OCI-M1 (cell line): ENCODE data around the gene HCFC1.

Source experiments
- DNase-seq: peaks from one replicate; lab custom pipeline; 2025; lab: John Stamatoyannopoulos, UW

The HCFC1 gene

DNA sequence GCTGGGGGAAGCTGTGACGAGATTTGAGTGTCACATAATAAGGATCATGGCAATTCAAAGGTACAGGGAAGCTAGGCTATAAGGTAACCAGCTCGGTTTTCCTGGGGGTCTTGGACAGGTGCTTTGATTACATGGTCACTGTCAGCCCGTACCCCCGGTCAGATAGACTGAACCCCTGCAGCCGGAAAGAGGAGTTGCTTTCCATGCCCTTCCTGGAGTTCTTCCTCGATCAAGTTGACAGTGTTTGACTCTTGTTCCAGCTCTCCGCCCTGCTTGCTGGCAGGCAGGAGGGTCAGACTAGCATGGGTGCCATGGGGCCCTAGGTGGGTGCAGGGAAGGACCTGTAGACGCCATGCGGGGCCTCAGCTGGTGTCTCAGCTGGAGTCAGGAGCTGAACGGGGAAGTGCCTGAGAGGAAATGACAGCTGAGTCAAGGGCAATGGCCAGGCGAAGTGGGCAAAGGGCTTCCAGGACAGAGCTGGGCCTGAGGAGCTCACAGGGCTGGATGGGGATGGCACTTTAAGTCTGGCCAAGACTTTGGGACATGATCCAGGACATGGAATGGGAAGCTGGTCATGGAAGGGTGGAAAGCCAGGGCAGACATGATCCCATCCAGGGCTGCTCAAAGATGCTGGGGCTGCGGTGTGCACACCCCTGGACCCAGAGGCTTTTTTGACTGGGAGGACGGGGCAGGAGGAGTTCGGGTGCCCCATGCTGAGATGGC is 2.5 kb upstream of the HCFC1 start:
- no peak for DNase-seq

DNA sequence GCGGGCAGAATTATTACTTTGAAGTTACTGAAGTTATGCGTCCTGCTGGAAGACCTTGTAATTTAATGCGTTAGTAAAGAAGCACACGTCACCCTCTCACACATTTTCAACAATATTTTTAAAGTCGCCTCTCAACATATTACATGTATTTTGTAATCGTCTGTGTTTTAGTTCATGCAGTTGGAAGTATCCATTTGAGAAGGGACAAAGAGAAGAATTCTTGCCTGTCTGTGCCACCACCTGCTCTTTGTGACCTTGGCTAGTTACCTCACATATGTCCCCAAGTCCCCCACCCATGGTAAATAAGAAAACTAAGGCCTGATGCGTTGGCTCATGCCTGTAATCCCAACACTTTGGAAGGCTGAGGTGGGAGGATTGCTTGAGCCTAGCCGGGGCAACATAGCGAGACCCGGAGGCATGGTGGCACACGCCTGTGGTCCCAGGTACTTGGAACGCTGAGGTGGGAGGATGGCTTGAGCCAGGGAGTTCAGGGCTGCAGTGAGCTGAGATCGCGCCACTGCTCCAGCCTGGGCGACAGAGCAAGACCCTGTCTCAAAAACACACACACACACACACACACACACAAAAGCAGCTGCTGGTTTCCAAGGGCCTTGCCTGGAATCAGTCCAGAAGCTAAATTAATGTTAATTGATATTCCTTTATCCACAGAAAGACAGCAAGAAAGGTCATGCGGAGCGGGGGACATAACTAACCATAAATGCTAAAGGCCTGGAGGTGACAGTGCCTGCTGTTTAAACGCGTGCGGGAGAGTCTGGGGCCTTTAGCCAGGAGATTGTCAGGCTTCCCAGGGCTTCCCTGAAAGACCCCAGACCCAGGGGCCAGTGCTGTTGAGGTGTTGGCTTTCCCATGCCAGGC is 1.7 kb upstream of the HCFC1 start:
- peak; percentile 34 for DNase-seq

DNA sequence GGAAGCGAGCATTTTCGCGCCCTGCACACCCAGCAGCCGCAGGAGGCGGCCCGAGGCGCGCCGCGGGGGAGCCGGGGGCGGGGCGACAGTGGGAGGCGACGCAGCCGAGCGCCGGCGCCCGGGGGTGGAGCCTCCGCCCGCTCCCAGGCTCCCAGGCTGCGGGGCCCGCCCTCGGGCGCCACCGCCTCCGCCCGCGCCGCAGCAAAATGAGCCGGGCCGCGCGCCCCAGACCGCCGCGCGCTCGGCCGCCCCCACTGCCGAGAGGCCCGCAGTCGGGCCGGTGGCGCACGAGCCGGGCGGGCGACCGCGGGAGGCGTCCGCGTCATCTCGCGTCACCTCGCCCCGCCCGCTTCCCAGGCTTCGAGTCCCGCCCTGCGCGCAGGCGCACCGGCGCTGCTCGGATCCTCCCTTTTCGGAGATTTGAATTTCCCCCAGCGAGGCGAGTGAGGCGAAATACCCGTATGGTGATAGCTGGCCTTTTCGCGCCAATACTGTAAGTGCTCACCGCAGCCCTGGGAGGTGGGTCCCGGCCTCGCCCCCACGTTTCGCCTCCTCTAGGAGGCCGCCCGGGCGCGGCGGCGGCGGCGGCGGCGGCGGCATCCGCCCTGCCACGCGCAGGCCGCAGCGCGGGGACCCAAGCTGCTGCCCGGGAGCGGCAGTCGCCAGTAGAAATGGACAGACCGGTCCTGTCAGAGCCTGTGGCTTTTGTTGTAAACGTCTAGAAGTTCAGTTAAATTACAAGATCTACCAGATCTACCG is 929 bp upstream of the HCFC1 start, which contains the start of gene TMEM187:
TMEM187 (plus strand) TSS at position 387 of the 759 bp plus-strand sequence. CDS start 9,309 bp downstream, outside the sequence.
- peak; percentile 95 for DNase-seq

DNA sequence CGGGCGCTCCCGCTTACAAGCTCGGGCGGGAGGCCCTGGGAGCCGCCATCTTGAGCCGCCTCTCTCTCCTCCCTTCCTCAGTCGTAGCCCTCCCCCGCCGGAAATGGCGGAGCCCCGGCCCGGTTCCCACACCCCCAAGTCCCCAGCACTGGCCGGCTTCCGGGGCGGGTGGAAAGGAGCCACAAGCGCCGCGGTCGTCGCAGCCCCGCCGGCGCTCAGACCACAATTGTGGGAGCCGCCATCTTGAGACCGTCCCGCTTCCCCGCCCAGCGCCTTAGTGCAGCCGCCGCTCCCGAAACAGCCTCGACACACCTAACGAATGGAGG is 531 bp downstream of the HCFC1 start:
- peak; percentile 89 for DNase-seq

DNA sequence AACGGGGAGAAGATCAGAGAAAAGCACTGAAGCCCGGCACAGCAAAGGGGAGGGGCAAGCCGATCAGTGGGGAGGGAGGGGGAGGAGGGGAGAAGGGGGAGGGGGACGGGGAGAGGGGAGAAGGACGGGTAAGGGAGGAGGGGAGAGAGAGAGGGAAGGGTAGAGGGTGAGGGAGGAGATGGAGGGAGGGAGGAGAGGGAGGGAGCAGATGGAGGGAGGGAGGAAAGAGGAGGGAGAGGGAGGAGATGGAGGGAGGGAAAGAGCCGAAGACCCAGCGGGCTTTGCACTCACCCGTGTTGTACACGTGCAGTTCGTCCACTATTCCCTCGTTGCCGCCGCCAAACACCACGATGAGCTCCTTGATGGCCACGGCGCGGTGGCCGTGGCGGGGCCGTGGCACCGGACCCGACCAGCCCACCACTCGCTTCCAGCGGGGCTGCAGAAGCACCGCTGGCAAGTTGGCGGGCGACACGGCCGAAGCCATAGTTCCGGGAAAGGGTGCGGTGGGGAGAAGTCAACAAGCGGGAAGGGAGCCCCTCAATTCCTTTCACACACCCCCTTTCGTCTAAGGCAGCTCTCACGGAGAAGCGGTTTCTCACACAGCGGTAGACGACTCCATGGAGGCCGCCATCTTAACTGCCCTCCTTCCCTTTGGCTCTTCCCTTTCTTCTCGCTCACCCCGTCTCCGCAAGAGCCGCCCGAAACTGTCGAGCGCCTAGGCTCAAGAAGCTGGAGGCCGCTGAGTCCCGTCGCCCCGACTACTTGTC is 1.1 kb downstream of the HCFC1 start:
- DNase-seq: peak; percentile 79

DNA sequence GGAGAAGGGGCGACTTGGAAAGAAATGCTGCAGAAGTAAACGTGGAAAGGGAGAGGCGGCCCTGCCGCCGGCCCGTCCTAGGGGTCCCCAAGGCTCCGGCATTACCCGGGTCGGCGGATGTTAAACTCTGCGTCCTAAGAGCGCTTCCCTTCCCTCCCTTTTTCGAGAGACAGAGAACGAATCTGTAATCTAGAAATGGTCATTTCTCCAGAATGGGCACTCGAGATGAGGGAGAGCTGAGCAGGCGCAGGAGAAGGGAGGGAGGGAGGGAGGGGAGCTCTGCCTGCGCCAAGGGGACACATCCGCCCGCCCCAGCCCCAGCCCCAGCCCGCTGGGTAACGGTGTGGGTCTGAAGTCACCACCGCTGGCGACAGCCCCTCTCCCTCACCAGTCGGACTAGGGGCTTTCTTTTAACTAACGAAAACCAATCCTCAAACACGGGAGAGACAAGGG is 1.7 kb downstream of the HCFC1 start:
- peak; percentile 71 for DNase-seq

DNA sequence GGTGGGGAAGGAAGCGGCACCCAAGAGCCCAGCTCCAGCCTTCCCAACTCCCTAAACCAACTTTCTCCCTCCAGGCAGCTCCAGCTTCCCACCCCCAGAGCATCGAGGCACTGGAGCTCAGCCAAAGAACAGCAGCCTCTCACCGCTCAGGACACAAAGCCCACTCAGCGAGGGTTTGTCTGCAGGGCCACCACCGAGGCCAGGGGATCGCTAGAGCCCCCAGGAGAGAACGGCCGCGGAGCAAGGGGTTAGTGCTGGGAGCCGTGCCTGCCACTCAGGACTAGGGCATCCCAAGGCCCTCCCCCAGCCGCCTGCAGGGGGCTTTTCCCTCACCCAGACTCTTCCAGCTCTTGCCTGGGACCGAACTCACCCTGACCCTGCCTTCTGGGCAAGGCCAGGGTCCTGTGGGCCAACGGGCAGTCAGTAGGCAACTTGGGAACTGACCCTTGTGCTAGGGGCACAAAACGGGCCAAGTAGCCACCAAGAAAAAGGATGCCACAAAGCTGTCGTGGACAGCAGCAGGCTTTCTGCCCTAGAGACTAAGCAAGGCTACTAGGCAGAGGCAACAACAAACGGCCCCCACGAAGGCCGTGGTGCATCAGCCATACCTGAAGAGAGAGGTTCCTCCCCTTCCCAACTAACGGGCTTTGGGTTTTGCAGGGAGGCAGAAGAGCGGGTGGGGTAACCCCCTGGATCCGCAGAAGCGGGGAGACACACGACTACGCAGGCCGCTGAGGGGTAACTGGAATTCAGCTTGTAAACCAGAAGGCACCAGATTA is 2.3 kb downstream of the HCFC1 start:
- no peak for DNase-seq

DNA sequence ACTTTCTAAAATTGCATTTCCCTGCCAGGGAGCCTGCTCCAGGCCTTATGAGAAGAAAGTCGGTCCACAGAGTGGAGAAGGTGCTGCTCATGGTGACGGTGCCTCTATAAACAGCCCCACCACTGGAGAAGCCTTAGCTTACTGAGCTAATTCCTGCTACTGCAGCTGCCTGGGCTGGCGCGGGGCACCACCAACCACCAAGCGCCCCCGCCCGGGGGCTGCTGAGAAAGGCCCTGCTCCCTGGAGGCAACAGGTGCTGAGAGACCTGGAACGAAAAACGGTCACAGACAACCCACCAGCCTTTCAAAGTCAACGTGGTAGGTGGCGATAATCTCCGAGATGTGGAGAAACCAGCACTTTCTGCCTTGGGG is 2.9 kb downstream of the HCFC1 start:
- no peak for DNase-seq

DNA sequence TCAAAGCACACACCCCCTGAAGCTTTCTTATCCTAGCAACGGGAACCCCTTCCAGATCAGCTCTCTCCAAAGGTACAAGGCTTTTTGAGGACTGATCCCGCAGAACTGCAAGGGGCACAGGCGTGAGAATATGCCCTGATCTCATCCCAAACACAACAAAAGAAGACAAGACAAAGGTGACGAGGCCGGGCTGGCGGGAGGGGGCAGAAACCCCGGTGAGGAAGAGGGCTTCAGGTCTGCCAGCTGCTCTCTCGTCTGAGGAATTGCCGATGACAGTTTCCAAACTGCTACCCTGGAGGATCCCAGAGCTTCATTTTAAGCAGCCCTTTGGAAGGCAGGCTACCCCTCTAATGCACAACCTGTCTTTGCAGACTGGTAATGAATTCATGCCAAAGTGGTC is 3.4 kb downstream of the HCFC1 start:
- DNase-seq: no peak

DNA sequence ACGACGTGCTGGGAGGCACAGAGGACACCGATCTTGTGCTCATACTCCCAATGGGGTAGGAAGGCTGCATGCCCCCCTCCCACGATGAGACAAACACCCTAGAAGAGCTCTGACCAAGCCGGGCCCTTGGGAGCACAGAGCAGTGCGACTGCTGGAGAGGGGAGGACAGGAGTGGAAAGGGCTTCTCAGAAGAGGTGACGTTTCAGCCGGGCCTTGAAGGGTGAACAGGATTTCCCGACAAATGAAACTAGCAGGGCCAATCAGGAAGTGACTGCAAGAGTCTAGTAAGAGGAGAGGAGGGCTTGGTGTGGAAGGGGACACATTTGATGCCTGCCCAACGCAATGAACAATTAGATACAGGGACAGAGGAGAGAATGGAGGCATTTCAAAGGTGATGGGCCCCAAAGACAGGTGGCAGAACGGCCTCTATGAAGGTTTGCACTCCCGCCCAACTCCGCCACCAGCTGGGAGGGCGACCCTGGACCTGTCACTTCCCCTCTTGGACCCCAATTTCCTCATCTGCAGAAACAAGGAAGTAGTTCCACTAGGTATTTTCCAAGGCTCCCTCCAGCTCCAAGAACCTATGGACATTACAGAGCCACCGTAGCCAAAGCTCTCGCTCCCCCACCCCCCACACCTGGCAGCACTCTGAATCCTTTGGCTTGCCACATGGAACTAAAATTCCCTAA is 3.9 kb downstream of the HCFC1 start:
- DNase-seq: no peak

DNA sequence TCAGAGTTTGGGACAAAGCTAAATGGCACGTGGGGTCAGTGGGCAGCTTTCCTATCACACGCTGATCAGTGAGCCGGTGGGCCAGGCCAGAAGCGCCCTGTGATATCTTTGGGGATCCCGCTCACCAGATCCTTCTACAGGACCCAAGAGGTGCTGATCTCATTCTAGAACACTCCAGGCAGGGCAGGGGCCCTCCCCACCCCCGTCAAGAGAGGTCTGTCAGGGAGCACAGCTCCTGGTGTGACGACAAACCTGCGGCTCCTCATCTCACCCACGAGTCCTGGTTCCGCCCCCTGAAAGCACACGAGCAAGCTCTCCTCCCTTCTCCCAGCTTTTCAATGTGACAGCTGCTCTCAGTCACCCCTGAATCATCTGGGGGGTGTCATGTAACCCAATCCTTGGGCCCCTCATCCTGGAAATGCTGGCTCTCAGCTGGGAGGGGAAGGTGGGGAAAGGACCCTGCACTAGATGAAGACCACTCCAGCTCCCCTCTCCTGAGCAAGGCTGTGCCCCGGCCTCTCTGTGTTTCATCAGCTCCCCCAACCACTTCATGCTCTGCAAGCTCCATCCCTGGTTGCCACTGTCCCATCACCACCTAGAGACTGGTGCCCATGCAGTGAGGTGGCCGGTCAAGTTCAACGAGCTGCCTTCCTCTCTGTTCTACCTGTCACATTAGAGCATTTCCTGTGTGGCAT is 4.6 kb downstream of the HCFC1 start:
- no peak for DNase-seq

DNA sequence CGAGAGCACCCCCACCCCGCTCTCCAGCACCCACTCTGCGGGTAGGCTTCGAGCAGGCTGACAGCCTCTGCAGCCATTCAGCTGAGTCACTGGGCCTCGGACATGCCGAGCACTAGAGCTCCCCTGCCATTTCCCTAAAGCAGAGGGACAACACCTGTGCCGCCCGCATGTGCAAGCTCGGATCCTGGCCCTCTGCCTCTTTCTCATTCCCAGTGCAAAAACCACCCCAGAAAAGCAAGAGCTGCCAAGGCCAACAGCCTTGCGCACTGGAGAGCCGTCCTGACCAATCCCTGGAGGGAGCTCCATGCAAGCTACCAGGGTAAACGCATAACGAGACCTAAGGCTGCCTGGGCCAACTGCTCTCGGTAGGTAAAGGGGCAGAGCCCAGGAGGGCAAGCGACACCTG is 5.3 kb downstream of the HCFC1 start:
- no peak for DNase-seq

DNA sequence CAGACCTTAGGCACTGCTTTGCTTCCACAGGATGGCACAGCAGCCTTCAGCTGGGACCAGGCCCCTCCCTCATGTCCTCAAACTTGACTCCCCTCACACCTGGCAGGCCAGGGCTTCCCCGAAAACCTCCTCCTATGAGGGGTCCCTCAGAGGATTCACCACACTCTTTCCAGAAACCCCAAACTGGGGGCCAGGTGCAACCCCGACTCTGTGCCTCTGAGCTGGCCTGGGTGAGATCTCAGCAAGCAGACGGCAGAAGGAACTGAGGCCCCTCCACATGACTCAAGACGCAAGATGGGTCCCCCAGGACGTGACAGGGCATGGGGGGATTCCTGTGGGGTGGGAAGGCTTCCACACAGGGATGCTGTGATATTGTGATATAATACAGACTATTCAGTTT is 6.2 kb downstream of the HCFC1 start:
- DNase-seq: no peak

DNA sequence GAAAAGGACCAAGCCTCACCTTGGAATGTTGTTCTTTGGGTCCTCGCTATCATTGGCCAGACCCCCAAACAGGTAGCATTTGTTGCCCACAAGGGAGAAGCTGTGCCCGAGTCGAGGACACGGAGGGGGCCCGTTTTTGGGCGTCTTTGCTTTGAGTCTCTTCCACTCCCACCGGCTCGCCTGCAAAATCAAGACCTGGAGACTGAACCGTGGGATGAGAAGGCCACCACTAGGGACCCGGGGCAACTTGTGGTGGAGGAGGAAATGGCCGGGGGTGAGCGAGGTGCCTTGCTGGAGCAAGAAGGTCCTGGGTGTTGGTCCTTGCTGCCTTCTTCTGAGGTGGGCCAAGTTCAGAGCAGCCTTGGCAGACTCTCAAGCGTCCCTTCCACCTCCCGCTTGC is 7.5 kb downstream of the HCFC1 start:
- no peak for DNase-seq

DNA sequence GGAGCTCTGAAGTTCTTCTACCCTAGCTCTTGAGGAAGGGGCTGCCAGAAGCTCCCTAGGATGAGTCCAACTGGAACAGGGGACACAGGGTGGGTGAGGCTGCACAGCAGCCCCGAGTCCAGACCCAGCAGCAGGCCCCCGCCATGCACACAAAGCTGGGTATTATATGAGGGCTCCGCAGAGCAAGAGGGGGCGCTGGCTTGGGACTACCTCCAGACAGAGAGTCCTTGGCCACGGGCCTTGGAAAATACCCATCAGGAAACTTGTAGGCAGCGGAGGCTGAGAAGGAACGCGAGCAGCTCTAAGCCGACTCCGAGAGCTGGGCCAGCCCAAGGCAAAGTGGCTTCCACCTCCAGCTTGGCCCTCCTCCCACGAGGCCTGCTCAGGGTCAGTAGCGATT is 8.1 kb downstream of the HCFC1 start:
- no peak for DNase-seq

DNA sequence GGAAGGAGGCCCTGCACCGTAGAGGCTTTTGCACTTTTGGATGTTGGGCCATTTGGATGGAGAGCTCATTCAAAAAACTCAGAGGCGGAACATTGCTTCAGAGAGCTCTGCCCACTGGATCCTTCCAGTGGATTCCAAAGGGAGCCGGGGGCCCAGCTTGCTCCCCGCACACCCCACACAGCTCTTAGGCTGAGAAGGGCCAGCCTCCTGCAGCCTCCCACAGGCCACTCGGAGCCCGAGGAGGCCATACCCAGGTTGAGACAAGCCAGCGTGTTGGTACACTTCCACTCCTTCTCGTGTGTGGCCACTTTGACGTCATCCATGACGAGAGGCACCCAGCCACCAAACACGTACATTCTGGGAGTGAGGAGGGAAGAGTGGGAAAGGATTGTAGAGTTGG is 10.3 kb downstream of the HCFC1 start:
- no peak for DNase-seq

DNA sequence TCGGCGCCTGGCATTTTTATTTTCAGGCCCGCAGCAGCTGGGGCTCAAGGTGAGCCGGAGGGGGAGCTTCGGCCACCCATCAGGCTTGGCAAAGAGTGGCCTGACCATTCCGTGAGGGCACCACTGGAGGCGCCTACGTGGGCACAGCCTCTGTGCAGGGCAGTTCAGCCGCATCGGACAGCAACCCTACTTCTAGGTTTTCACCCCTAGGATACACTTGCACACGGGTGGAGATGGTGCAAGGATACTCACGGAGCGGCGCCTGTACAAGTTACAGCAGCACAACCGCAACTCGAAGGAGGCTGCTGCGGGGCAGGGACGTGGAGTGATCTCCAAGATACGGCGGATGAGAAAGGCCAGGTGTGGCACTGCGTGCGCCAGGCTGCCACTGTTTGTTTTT is 10.8 kb downstream of the HCFC1 start:
- no peak for DNase-seq

DNA sequence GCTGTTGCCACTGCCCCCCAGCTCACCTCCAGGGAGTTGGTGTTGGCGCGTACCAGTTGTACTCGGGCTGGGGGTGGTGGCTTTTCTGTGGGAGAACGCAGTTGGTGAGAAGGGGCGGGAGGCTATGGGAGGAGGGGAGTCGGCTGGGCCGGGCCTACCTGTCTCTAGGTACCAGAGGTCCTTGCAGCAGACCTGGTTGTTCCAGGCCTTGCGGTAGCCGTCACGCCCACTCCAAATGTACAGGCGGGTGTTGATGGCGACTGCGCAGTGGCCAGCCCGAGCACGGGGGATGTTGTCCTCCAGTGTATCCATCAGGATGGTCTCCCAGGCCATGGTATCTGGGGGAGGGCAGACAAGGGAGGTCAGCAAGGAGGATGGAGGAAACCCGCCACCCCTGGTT is 11.5 kb downstream of the HCFC1 start:
- no peak for DNase-seq

DNA sequence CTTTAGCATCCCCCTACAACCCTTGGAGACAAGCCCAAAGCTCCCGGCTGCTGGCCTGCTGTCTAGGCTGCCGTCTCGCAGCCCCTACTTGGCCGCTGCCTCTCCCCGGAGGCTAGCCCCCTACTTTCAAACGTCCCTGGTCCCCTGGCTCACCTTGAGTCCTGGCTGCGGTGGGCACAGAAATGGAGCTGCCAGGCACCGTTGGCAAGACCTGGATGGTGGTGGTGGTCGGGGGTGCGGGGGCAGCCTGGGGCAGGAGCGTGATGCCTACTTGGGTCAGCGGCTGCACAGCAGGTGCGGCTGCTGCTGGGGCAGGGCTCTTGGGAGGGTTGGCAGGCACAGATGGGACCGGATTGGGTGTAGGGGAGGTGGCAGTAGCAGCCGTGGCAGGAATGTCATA is 12.0 kb downstream of the HCFC1 start:
- no peak for DNase-seq

DNA sequence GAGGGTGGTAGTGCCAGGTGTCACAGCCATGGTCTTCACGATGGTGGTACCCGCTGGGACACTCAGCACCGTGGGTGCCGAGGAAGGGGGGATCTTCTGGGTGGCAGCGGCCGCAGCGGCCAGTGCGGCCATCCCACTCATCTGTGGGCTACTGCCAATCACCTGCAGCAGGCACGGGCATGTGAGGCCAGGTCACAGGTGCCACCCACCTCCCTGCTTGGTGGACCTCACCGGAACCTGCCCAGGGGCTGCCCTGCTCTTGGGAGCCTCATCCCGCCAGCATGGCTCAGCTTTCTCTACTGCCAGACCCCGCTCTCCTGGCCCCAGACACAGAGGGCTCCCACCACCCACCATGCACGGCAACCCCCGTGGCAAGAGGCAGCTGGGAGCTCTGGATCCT is 13.0 kb downstream of the HCFC1 start:
- DNase-seq: no peak
